Activated CD8-positive, alpha-beta memory T cell treated with anti-CD3 and anti-CD28 coated beads, Interleukin-2, amount 50 U/mL, for 4 hours (primary cell): ENCODE data around the gene CUL2.
"Not testable (repeated sequence)": the region's sequence is repeated elsewhere in the genome, so short reads cannot be mapped to it uniquely, and the experiment has no call there.

Experiments used
- DNase-seq: peaks from one replicate; pipeline ENCODE4 v3.0.0-alpha.2; 2020

The CUL2 gene

DNA sequence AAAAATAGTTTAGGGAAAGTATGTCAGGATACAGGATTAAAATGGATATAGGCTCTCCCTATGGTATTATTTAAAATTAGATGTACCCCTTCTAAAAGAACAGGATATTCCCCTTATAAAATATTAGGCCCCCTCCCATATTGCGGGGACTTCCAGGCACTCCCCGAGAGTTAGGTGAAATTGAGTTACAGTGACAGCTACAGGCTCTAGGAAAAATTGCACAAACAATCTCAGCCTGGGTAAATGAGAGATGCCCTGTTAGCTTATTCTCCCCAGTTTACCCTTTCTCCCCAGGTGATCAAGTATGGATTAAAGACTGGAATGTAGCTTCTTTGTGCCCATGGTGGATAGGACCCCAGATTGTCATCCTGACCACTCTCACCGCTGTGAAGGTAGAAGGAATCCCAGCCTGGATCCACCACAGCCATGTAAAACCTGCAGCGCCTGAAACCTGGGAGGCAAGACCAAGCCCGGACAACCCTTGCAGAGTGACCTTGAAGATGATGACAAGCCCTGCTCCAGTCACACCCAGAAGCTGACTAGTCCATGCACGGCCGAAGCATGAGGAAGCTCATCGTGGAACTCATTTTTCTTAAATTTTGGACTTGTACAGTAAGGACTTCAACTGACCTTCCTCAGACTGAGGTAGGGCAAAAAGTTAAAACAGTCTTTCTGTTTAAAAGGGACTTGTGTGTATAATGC is 115.6 kb downstream of the CUL2 start:
- not testable (repeated sequence) for DNase-seq

DNA sequence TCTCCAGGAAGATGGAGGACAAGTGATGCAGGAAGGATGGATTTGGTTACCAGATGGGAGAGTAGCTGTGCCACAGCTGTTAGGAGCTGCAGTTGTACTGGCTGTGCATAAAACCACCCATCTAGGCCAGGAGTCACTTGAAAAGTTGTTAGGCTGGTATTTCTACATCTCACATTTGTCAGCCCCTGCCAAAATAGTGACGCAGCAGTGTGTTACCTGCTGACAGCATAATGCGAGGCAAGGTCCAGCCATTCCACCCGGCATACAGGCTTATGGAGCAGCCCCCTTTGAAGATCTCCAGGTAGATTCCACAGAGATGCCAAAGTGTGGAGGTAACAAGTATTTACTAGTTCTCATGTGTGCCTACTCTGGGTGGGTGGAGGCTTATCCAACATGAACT is 116.4 kb downstream of the CUL2 start:
- DNase-seq, result not testable (repeated sequence)

DNA sequence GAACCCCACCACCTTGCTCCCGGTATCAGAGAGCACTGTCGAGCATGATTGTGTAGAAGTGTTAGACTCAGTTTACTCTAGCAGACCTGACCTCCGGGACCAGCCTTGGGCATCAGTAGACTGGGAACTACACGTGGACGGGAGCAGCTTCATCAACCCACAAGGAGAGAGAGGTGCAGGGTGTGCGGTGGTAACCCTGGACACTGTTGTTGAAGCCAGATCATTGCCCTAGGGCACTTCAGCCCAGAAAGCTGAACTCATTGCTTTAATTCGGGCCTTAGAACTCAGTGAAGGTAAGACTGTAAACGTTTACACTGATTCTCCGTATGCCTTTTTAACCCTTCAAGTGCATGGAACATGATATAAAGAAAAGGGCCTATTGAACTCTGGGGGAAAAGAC is 117.0 kb downstream of the CUL2 start:
- not testable (repeated sequence) for DNase-seq

DNA sequence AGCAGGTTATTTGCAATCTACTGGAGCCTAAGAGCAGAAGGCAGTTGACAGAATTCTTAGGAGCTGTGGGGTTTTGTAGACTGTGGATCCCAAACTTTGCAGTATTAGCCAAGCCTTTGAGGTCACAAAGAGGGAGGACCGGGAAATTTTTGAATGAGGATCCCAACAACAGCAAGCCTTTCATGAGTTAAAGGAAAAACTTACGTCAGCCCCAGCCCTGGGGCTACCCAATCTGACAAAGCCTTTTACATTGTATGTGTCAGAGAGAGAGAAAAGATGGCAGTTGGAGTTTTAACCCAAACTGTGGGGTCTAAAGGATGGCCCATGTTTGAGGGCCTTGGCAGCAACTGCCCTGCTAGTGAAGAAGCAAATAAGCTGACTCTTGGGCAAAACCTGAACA is 117.5 kb downstream of the CUL2 start:
- not testable (repeated sequence) for DNase-seq

DNA sequence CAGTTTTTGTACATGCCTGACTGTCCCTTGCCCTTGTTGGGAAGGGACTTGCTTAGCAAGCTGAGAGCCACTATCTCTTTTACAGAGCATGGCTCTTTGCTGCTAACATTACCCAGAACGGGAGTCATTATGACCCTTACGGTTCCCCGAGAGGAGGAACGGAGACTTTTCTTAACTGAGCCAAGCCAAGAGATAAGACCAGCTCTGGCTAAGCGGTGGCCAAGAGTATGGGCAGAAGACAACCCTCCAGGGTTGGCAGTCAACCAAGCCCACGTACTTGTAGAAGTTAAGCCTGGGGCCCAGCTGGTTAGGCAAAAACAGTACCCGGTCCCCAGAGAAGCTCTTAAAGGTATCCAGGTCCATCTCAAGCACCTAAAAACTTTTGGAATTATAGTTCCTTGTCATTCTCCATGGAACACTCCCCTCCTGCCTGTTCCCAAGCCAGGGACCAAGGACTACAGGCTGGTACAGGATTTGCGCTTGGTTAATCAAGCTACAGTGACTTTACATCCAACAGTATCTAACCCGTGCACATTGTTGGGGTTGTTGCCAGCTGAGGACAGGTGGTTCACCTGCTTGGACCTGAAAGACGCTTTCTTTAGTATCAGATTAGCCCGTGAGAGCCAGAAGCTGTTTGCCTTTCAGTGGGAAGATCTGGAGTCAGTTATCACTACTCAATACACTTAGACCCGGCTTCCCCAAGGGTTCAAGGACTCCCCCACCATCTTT is 118.4 kb downstream of the CUL2 start:
- DNase-seq, result not testable (repeated sequence)

DNA sequence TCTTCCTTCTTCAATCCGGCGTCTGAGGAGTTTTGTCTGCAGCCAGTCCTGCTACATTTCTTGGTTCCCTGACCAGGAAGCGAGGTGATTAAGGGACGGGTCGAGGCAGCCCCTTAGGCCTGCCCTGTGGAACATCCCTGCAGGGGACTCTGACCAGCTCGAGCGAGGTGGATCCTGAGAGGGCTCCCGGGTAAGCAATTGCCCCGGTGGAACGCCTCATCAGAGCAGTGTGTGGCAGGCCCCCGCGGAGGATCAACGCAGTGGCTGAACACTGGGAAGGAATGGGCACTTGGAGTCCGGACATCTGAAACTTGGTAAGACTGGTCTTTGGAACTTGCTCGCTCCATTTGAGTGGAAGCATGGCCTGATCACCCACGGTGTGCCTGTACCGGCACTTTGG is 121.0 kb downstream of the CUL2 start:
- no peak for DNase-seq

DNA sequence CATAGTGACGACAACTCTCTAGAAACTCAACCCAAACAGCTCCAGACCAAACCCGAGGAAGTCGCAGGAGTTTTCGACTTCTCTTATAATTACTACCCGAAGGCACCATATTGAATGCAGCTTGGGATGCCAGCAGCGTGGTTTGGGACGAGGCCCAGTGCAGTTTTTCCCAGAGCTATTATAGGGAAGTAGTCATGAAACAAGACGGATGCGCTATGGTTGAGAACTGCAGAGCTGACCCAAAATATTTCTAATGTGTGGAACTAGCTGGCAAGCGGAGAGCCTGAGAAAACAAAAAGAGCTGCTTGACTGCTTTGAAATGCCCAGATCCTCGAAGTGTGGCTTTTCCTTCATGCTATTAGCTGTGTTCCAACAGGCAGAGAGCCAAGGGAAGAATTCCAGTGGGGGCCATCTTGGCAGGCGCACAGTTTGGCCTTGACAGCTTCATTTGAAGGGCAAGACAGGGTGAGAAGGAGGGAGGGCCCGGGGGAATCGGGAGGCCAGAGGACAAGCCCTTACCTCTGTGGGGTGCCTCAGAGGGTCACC is 122.7 kb downstream of the CUL2 start:
- DNase-seq, result no peak

DNA sequence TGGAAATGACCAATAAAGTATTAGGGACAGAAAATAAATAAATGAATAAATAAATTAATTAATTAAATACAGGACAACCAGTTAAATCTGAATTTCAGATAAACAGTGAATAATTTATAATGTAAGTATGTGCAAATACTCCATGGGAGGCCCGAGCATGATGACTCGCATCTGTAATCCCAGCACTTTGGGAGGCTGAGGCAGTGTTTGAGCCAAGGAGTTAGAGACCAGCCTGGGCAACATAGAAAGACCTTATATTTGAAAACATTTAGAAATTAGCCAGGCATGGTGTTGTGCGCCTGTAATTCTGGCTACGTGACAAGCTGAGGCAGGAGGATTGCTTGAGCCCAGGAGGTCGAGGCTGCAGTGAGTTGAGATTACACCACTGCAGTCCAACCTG is 123.7 kb downstream of the CUL2 start:
- DNase-seq, result no peak

DNA sequence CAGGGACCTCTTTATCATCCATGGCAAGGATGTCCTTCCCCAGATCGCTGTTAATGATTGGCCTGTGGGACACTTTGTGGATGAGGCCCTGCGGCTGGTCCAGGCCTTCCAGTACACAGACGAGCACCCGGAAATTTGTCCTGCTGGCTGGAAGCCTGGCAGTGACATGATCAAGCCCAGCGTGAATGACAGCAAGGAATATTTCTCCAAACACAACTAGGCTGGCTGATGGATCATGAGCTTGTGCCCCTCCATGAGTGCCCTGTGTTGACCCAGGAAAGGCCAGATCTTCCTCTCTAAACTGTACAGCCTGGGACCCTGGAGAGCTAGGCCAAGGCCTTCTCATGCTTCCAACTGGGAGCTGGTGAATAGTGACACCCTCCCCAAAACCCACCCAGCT is 124.1 kb downstream of the CUL2 start:
- DNase-seq, result no peak

DNA sequence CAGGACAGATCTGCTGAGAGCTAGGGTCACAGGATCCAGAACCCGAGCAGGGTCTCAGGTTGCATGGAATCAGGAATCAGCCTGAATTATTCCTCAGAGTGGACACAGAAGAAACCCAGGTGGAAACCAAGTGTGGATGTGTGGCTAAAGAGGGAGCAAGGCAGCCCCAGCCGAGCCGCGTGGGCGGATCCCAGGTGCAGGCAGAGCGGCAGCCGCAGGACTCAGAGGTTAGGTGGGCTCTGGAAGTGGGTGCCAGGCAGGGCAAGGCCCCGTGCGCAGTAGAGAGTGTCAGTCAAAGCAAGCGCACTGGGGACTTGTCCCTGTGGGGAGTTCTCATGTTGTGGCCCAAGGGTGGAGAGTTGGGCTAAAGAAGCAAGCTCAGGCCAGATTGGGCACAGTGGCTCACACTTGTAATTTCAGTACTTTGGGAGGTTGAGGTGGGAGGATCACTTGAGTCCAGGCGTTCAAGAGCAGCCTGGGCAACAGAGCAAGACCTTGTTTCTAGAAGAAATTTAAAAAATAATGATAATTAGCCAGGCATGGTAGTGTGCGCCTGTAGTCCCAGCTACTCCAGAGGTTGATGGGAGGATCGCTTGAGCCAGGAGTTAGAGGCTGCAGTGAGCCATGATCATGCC is 125.9 kb downstream of the CUL2 start:
- DNase-seq, result no peak

DNA sequence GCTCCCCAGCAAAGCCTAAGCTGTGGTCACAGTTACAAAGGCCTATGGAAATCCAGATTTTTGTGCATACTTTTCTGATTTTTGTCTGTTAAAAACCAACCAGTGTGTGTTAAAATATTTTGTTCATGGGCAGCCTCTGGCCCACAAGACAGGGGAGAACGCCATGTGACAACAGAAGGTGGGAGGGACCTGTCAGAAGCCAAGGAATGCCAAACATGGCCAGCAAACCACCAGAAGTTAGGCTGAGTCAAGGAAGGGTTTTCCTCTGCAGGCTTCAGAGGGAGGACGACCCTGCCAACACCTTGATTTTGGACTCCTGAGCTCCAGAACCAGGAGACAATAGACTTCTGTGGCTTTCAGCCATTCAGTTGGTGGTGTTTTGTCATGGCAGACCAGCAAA is 127.3 kb downstream of the CUL2 start:
- no peak for DNase-seq

DNA sequence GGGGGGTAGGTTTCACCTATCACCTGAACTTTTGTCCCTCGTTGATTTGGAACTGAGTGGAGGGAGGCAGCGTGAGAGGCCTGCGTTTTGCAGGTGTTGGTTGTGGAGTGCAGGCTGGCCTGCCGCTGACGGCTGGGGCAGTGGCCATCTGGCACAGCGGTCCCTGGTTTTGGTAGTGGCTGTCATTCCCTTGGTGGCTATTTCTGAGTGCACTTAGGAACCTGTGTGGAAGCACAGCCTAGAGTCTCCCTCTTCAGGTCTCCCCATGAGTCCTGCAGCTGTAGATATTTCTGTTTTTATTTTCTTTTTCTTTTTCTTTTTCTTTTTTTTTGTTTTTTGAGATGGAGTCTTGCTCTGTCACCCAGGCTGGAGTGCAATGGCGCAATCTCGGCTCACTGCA is 129.2 kb downstream of the CUL2 start:
- no peak for DNase-seq

DNA sequence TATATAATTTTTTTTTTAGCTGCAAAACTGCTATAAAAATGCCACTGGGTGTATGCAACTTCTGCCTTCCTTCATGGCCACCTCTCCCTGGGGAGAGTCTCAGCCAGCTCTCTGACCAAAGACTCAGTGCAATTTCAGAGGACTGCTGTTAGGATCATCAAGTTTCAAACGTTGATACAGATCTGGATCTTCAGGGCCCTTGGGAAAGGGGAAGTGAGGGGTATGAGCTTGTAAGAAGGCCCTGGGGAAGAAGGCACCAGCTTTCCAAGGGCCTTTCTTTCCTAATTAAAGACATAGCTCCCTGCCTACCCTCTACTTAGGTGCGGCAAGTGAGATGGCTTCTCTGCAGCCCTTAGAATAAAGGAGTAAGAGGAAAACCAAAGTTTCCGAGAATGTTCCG is 130.4 kb downstream of the CUL2 start:
- DNase-seq, result no peak

DNA sequence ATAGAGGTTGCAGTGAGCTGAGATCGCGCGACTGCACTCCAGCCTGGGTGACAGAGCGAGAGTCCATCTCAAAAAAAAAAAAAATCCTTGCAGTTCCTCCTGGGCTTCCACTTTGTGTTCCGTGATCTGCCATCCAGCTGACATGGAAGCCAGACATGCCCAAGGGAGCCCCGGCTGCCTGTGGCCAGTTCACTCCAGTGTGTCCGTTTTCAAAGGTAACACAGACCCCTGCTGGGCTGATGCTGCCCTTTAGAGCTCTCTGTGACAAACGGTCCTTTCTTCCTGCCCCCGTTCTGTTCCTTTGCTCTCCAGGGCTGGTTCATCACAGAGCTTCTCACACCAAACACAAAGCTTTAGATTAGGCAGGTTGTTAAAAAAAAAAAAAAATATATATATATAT is 130.8 kb downstream of the CUL2 start:
- no peak for DNase-seq
